WERI-Rb-1 (cell line): ENCODE data around the gene EXOSC5.
A peak's percentile ranks its signal among the peaks of the same experiment; 100 is the strongest.
"Not testable (repeated sequence)": the region's sequence is repeated elsewhere in the genome, so short reads cannot be mapped to it uniquely, and the experiment has no call there.

Experiments
- DNase-seq: peaks from one replicate; pipeline ENCODE4 v3.0.0-alpha.2; 2020
- H3K27ac ChIP-seq: fragments of 250-450 bp; sonication (Bioruptor Pico); 2 replicates; pipeline ENCODE4 v1.5.1; 2020; ENCODE audit warnings: mild to moderate bottlenecking, moderate library complexity
- H3K27me3 ChIP-seq: fragments of 250-450 bp; sonication (Bioruptor Pico); 2 replicates; pipeline ENCODE4 v1.5.1; 2021; ENCODE audit warnings: mild to moderate bottlenecking, low read depth, moderate library complexity; ENCODE audit not compliant: insufficient read depth, severe bottlenecking
- H3K36me3 ChIP-seq: fragments of 250-450 bp; sonication (Bioruptor Pico); 2 replicates; pipeline ENCODE4 v1.5.1; 2020; ENCODE audit warnings: mild to moderate bottlenecking, moderate library complexity
- H3K4me3 ChIP-seq: 2 replicates; pipeline ENCODE4 v1.5.1; 2011; ENCODE audit warnings: low read depth, mild to moderate bottlenecking, control low read depth, low read length
- H3K9me3 ChIP-seq: fragments of 250-450 bp; sonication (Bioruptor Pico); 2 replicates; pipeline ENCODE4 v1.5.1; 2021; ENCODE audit warnings: mild to moderate bottlenecking, moderate library complexity; ENCODE audit not compliant: severe bottlenecking
- CTCF ChIP-seq: IDR thresholded peaks from 2 replicates; pipeline ENCODE4 v1.5.1; 2011; ENCODE audit warnings: low read depth, mild to moderate bottlenecking, control low read depth, inconsistent platforms, low read length

EXOSC5 gene

GRCh38 chr19:41410336-41411054 is 13.3 kb upstream of the EXOSC5 start:
- TF ChIP-seq CTCF = no peak
- no peak overlapping the region for H3K4me3 ChIP-seq
- no peaks in the 10 kb centered on the region for H3K27me3 ChIP-seq
- no peaks in the 10 kb centered on the region for H3K36me3 ChIP-seq
- H3K27ac ChIP-seq = no peak overlapping the region
- no peak for DNase-seq
- no peaks in the 10 kb centered on the region for H3K9me3 ChIP-seq

DNA sequence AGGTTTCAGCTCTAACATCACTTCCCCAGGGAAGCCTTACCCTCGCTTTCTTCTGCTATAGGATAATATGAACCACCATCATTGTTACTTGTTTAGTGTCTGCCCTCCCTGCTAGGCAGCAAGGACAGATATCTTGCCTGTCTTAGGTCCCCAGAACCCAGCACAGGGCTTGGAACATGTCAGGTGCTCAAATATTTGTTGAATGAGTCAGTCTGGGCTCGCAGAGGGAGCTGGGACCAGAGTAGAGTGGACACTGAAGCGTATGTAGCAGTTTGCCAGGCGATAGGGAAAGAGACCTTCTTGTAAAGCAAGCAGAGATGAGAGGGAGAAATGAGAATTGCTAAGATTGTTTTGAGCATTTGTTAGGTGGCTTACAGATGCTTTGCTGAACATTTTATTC is 12.1 kb upstream of the EXOSC5 start:
- Histone ChIP-seq H3K27me3 (no peaks in the 10 kb centered on the region), H3K9me3 (no peaks in the 10 kb centered on the region), H3K36me3 (no peaks in the 10 kb centered on the region), H3K4me3 (no peak overlapping the region), H3K27ac (no peak overlapping the region)
- TF ChIP-seq CTCF = no peak
- no peak for DNase-seq

DNA sequence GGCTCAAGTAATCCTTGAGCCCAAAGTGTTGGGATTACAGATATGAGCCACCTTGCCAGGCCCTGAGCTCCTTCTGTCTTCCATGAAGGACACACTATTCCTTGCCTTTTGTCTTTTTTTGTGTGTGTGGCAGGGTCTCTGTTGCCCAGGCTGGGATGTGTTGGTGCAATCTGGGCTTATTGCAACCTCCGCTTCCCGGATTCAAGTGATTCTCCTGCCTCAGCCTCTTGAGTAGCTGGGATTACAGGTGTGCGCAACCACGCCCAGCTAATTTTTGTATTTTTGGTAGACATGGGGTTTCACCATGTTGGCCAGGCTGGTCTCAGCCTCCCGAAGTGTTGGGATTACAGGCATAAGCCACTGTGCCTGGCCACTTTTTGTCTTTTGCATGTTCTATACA is 11.7 kb upstream of the EXOSC5 start:
- H3K27me3 ChIP-seq, DNase-seq, H3K4me3 ChIP-seq, H3K27ac ChIP-seq, H3K9me3 ChIP-seq, H3K36me3 ChIP-seq: not testable (repeated sequence)

GRCh38 chr19:41408256-41408655 is 11.1 kb upstream of the EXOSC5 start:
- 0 out of 2 replicates have a peak, but pooled peaks have one; percentile 15 for TF ChIP-seq CTCF
- H3K9me3 ChIP-seq = no peaks in the 10 kb centered on the region
- no peaks in the 10 kb centered on the region for H3K36me3 ChIP-seq
- H3K27ac ChIP-seq = no peak overlapping the region
- DNase-seq = no peak
- no peak overlapping the region for H3K4me3 ChIP-seq
- H3K27me3 ChIP-seq = no peaks in the 10 kb centered on the region

DNA sequence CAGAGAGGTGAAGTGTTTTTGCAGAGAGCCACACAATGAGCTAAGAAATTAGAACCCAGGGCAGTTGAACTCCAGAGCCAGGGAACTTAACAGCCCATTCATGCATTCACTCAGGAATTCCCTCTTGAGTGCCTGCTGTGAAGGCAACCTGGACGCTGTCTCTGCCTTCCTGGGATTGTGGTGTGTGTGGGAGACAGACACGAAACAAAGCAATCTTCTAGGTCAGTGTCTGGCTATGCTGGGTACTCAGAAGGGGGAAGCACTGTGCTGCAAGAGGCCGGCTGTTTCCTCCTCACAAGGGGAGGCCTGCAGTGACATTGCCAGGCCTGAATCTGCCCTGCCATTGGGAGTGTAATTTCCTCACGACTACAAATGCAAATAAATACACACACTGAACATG is 10.1 kb upstream of the EXOSC5 start:
- H3K4me3 ChIP-seq = no peak overlapping the region

GRCh38 chr19:41405776-41406175 is 8.6 kb upstream of the EXOSC5 start:
- DNase-seq = no peak
- Histone ChIP-seq H3K27ac (no peak overlapping the region), H3K27me3 (no peaks in the 10 kb centered on the region), H3K36me3 (peaks cover 3% of the 10 kb centered on the region; the same call in 1 of the 2 replicates), H3K9me3 (no peaks in the 10 kb centered on the region), H3K4me3 (no peak overlapping the region)
- TF ChIP-seq CTCF = no peak

More for the DNA sequence above, 10.1 kb upstream of the EXOSC5 start:
- TF ChIP-seq CTCF = no peak
- no peak overlapping the region for H3K27ac ChIP-seq
- H3K36me3 ChIP-seq = no peaks in the 10 kb centered on the region
- H3K9me3 ChIP-seq = no peaks in the 10 kb centered on the region
- DNase-seq = no peak
- no peaks in the 10 kb centered on the region for H3K27me3 ChIP-seq
